Measurements from ENCODE around the gene ZNF81.
"Not testable (repeated sequence)": the region's sequence is repeated elsewhere in the genome, so short reads cannot be mapped to it uniquely, and the experiment has no call there.

DNA sequence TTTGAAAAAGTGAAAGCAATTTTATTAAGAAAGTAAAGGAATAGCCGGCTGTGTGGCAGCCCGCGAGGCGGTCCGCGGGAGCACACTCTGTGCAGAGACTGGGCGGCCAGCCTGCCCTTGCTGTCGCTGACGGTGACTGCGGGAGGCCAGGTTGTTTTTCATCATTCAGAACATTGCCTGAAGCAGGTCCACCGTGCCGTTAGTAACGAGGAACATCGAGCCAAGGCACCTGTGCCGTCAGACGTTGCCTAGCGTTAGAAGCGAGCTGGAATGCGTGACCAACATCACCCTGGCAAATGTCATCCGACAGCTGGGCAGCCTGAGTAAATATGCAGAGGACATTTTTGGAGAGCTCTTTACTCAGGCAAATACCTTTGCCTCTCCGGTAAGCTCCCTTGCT lies 33.6 kb upstream of the ZNF81 start:
- not testable (repeated sequence) for TF ChIP-seq CTCF (conservative IDR thresholded peaks at IDR 0.05 in 1 of 2, IDR thresholded peaks at IDR 0.05 in 1 of 2; ENCODE audit: extremely low read depth in 1 of 2, insufficient read depth in 1 of 2, low read depth in 1 of 2, low read length in 2 of 2); EZH2 (IDR thresholded peaks at IDR 0.05; ENCODE audit: borderline replicate concordance, low read length)

Measured in mammary epithelial cell (primary cell).